COLO668 (cell line): Measurements from ENCODE around the gene DOK5.
"Not testable (repeated sequence)": the region's sequence is repeated elsewhere in the genome, so short reads cannot be mapped to it uniquely, and the experiment has no call there.

Experiments
- DNase-seq: peaks from one replicate; lab custom pipeline; 2025; ENCODE audit not compliant: unreplicated experiment; lab: John Stamatoyannopoulos, UW

The DOK5 gene

DNA sequence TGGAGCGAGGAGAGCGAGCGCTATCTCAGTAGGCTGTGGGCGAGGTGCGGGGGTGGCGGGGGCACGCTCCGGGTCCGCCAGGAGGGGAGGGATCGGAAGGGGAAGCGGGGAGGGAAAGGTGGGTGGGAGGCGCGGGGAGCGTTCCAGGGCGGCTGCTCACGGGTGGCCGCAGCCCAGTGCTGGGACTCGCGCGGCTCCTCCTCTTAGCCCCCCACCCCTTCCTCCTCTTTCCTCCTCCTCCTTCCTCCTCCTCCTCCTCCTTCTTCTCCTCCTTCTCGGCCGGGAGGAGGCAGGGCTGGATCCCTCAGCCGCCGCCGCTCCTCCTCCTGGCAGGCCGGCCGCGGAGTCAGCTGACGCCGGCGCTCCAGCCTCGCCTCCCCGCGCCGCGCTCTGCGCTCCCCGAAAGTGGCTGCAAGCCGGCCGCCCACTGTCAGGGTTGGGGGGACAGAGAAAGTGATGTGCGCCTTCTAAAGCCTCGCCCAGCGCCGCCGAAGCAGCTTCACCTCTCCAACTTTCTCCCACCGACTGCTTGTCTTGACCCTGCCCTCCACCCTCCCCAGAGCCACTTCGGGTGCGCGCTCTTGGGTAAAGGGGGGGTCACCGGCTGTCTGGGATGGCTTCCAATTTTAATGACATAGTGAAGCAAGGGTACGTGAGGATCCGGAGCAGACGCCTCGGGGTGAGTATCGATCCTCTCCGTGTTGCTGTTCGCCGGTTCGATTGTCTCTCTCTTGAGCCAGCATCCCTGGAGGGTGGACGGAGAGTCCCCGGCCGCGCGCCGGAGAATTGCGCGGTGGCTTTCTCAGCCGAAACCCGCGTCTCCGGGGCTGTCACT, at the start of gene DOK5:
DOK5 (plus strand) TSS at position 260 of the 835 bp plus-strand sequence; CDS start at position 614, 354 bp downstream.
- DNase-seq, result no peak

DNA sequence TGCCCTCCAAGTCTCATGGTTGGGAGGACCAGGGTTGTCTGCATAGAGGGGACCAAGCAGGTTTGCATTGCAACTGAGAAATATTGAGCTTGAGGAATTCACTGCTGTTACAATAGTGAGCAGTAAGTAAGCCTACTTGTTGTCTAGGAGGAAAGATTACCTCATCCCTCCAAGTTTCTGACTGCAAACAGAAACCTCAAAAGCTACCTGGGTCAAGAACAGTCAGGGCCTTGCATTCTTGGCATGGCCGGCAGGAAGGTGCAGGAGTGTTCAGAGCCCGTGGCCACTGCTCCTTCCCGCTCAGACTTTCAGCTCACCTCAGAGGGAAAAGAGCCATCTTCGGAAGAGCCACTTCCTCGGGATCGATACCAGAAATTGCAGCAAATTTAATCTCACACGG, 46.0 kb upstream of the DOK5 start:
- no peak for DNase-seq

DNA sequence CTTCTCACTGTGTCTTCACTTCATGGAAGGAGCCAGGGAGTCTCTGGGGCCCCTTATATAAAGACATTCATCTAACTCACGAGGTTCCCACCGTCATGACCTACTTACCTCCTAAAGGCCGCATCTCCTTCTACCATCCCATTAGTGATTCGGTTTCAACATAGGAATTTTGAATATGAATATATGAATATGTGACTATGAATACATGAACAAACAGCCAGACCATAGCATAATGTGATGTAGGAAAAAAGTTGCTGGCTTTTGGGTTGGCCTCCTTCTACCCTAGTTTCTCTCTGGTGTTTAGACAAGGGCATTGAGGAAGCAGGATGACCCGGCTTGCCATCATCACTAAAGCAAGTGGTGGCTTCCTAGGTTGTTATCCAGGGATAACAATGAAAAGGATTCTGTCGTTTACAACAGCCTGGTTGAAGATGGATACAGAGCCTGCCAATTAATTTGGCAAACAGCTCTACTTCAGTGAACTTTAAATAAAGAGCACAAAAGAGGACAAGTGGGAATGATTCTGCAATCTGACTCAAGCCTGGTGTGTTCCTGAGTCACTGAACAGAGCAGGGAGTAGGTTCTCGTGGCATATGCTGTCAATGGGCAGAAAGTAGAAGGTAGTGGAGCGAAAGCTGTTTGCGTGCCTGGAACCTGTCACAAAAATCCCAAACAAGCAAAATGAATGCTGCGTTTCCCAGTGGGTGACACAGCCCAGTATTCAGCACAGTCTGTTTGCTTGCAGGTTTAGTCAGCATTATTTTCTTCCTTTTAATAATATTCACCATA, 44.0 kb upstream of the DOK5 start:
- DNase-seq, result no peak

DNA sequence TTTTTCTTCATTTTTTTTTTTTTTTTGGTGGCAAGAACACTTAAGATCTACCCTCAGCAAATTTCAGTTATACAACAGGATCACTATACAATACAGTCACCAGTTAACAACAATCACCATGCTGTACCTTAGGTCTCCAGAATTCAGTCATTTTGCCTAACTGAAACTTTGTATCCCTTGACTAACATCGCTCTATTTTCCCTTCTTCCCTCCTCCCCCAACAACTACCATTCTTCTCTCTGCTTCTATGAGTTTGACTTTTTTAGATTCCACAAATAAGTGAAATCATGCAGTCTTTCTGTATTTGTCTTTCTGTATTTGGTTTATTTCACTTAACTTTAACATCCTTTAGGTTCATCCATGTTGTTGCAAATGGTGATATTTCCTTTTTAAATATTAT, 42.4 kb upstream of the DOK5 start:
- no peak for DNase-seq

DNA sequence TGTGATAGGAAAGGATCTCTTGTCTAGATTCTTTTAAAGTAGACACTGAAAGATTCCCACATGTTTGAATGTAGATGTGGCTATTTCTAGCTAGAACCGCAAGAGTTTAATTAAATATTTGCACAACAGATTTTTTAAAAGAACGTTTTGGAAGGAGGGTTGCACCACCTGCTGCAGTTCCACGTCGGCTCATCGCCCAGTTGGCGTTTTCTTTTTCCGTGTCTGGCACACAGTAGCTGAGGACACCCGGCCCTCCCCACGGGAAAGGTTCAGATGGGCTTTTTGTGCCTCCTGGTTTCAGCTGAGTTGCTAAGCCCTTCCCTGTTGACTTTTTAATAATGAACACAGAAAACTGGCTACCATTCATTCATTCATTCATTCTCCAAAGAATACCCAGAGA, 41.8 kb upstream of the DOK5 start:
- DNase-seq, result no peak

DNA sequence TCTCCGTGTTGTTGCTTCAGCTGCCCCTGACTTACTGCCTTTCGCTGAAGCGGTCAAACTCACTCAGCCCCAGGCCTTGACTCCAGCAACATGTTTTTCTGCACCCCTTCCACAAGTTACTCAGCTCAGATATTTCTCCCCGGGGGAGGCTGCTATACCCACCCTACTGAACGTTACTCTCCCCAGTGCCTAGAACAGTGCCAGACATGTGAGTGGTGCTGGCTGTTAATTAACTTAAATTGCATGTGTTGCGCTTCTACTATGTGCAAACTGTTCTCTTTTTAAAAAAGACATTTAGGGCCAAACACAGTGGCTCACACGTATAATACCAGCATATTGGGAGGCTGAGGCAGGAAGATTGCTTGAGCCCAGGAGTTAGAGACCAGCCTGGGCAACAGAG, 41.2 kb upstream of the DOK5 start:
- no peak for DNase-seq

DNA sequence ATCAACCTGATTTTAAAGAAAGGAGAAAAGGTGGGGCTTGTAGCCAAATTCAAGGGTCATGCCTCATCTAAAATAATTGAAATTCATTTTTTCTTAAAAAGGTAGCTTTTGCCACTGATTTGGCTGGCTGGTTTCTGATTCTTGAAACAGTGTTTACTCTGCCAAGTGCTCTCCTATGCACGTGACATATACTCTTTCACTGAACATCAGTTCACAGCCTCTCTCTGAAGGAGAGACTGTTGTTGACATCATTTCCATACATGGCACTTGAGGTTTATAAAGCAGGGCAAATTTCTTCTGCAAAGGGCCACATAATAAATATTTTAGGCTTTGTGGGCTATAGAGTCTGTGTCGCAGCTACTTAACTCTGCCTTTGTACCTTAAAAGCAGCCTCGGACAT, 40.4 kb upstream of the DOK5 start:
- no peak for DNase-seq

DNA sequence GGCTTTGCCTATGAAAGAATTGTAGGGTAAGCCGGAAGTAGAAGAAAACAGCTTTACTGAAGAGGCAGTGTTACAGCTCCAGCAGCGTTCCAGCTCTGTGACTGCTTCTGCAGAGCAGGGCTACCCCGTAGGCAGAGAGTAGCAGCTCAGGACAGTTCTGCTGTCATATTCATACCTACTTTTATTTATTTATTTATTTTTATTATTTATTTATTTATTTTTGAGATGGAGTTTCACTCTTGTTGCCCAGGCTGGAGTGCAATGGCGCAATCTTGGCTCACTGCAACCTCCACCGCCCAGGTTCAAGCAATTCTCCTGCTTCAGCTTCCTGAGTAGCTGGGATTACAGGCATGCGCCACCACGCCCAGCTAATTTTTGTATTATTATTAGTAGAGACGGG, 39.0 kb upstream of the DOK5 start:
- DNase-seq, result not testable (repeated sequence)

DNA sequence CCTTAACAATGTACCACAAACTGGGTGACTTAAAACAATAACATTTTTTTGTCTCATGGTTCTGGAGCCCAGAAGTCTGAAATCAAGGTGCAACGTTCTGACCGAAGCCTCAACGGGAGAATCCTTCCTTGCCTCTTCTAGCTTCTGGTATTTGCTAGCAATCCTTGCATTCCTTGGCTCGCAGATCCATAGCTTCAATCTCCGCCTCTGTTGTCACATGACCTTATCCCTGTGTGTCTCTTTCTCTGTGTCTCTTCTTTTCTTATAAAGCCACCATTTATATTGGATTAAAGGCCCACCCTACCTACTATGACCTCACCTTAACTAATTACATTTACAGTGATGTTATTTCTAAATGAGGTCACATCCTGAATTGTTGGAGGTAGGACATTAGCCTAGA, 37.2 kb upstream of the DOK5 start:
- DNase-seq, result no peak

DNA sequence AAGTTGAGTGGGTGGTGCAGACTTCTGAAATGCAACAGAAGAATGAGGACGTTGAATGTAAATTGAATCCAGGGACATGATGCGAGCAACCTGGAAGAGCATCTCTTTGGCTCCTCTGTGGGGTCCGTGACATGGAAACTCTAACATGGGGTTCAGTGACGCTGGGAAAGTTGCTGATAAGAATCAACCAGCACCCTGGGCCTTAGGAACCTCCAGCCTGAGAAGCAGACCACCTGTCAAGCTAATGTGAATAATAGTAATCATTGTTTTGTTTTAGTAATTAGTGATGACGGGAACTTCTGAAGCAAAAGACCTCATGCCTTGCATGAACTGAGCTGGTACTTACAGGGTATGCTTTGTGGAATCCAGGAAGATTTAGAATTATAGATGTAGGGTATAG, 25.2 kb upstream of the DOK5 start:
- no peak for DNase-seq

DNA sequence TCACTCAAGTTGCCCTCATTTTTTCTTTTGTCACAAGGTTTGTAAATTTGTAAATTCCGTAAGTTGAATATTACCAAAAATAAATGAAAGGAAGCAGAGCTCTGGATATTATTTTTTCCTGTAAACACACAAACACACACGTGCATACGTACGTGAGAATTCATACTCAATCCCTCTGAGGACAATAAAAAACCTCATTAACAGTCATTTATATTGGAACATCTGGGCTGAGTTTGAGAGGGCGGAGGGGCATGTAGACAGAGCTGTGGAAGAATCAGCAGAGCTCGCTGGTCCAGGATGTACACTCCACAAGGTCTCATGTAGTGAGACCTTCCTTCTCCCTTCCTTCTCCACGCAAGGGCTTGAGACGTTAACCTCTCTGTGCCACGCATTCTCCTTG, 24.2 kb upstream of the DOK5 start:
- DNase-seq, result no peak

DNA sequence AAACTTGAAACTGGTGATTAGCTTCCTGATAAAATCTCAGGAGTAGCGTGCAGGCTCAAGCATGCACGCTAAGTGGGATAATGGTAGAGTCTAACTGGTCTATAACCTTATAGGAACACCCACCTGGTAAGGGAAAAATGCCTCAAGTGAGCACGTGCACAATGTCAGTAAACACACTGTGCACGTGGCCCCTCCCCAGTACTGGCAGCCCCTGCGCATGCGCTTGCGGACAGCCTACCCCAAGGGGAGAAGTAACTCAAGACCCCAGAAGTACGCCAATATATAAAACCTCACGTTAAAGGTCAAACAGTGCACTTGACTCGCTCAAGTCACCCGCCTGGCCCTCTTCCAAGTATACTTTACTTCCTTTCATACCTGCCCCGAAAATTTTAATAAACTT, 23.1 kb upstream of the DOK5 start:
- no peak for DNase-seq

DNA sequence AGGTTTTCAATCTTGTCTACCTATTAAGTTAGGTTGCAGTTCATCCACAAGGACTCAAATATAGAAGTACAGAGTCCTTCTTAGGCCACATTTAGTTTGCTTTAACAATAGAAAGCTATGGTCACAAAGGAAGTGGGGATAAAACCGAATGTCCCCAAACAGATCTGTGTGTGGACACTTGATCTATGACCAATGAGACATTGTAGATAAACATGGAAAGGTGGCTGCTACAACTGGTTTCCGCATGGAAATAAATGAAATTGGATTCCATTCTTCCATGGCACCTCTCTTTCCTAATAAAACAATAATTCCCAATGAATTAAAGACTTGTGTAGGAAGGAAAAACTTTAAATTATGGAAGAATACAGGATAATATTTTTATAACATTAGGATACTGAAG, 20.4 kb upstream of the DOK5 start:
- no peak for DNase-seq

DNA sequence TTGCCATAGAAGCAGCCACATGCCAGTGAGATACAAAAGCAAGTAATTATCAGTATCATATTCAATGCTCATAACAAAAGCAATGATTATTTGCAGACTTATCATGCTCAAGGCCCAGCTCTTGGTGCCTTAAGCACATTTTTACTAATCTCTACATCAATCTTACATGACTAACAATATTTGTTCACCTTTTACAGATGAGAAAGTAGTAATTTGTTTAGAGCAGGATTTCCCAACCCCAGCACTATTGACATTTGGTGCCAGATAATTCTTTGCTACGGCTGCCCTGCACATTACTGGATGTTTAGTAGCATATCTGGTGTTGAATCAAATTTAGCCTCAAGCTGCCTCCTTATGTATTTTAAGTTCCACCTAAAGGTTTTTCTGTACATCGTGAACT, 19.0 kb upstream of the DOK5 start:
- DNase-seq, result no peak

DNA sequence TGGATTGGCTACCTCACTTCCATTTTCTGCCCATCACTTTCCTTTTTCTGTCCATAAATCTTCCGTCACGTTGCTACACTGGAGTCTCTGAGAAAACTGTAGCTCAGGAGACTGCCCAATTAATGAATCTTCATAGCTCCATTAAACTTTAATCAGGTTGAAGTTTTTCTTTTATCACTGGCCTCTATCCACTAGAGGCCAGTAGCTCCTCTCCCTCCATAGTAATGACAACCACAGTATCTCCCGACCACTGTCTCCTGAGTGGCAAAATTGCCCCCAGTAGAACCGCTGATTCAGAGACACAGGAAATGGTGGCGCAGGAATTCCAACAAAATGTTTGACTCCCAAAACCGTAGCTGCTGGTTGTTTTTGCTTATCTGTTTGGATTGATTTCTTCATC, 18.4 kb upstream of the DOK5 start:
- no peak for DNase-seq

DNA sequence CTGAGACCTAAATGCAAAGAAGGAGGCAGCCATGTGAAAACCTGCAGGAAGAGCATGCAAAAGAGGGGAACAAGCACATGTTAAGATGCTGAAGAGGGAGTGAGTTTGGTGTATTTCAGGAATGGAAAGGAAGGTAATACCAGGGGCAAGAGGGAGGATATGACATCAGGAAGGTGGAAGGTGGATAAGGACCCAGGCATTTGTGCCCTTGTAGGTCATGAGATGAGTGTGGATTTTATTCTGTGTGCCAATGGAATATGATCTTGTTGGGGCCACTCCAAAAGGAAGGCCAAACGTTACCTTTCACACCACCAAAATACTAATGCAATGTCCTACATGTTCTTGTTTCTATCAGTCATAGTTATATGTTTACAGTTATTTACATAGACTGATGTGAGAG, 17.2 kb upstream of the DOK5 start:
- DNase-seq, result no peak

DNA sequence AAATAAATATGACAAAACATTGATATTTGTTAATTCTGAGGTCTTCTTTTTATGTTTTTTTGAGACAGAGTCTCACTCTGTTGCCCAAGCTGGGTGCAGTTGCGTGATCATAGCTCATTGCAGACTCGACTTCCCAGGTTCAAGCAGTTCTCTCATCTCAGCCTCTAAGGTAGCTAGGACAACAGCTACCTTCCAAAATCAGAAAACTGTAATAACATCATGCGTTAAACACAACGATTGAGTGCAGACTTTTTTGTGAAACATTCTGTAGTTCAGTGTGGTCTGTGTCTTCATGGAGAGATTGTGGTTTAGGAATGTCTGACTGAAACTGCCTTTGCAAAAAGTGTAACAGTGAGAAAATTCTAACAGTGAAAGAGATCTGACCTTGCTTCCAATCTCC, 16.1 kb upstream of the DOK5 start:
- no peak for DNase-seq

DNA sequence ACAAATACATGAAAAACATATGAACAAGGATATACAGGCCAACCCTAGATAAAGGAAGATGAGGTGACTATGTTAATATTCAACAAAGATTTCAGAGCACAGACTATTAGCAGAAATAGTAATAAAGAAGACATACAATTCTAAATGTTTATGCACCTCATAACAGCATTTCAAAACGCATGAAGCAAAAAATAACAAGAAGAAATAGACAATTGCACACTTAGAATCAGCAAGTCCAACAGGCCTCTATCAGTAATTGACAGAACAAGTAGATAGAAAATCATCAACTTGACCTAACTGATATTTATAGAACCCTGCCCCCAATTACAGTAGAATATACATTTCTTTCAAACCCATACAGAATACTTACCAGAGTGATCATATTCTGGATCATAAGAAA, 11.4 kb upstream of the DOK5 start:
- no peak for DNase-seq

DNA sequence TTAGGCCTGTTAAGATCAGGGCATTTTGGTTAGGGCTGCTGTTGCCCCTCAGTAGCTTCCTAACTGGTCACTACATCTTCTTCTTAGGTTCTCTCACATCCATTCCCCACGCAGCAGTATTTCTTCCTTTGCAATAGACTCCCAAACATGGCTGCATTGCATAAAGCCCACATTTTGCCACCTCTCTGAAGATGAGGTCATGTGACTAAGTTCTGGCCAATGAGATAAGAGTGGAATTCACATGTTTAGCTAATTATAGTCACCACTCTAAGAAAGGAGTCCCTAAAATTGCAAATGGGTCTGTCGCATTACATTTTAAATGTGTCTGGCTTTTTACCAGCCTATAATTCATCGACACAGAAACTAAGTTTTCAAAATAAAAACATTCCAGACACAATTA, 9.3 kb upstream of the DOK5 start:
- no peak for DNase-seq

DNA sequence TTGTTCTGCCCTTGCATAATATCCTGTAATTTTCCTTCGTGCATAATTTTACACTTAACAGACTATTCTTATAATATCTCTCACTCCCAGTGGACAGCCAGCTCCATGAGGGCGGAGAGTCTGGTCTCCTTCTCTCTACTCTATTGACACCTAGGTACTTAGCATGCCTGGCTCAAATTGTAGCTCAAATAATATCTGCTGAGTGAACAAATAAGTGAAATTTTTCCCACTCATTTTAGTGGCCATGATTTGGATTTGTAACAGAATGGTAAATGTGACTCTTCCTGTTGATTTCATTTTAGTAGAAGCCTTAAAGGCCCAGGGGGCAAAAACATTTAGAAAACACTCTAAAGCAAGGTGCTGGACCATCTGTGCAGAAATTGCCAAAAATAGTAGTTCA, 7.8 kb upstream of the DOK5 start:
- no peak for DNase-seq

DNA sequence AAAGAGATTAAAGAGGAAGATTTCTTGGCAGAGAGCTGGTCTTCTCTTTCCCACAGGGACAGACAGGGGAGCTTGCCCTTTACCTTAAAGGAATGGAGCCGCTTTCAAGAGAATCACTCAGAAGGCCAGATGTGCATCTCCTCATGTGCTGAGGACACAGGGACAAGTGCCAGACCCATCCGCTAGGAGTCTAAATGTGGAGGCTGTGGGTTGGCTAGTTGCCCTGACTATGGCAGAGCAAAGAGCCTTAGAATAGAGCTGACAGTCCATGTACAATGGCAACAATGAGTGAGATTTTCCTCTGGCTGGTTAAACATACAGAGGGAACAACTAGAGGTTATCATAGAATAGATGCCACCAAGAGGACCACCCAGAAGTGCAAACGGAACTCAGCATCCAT, 7.3 kb upstream of the DOK5 start:
- no peak for DNase-seq

DNA sequence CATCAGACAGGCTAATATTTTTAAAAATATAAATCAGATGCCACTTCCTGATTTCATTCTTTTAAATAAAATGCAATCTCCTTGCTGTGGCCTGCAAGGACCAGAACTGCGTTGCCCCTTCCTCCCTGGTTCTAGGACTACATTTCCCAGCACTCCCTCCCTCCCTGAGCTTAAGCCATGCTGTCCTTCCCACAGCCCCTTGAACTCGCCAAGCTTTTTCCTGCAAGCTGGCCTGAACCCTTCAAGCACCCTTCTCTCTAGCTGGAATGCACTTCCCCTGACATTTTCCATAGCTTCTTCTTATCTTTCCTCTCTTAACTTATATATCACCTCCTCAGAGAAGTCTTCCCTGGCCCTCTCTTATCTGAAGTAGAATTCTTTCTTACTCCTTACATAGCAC, 6.1 kb upstream of the DOK5 start:
- no peak for DNase-seq

DNA sequence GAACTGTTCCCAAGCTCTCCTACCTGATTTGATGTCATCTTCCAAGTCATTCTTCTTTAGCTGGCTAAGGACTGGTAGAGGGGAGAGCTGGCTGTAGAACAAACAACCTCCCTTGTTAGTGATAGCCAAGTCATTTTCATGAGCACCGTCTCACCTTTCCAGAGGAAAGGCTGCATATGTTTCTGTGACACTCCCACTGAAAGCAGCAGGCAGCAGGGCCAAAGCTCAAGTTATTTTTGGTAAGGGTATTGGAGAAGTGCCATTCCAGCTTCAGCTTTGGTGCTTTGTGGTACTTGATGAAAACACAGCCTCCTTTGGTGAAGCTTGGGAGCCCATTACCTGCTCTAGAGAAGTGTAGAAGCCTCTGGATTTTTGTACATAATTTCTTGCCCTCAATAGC, 5.4 kb upstream of the DOK5 start:
- no peak for DNase-seq
